ENCODE measurements around the gene OTOG.

The OTOG gene

GRCh38 chr11:17668166-17668565 lies 121.1 kb downstream of the OTOG start:
- no peak for DNase-seq

GRCh38 chr11:17672469-17672868 lies 125.4 kb downstream of the OTOG start:
- DNase-seq: no peak

GRCh38 chr11:17673951-17674350 lies 126.9 kb downstream of the OTOG start:
- no peak for DNase-seq

GRCh38 chr11:17682848-17683247 lies 135.8 kb downstream of the OTOG start:
- no peak for DNase-seq

- DNase-seq: no peak
Observed at GRCh38 chr11:17683377-17684161, 136.5 kb downstream of the OTOG start.

GRCh38 chr11:17684550-17684949 lies 137.5 kb downstream of the OTOG start:
- no peak for DNase-seq

- no peak for DNase-seq
Observed at GRCh38 chr11:17686231-17686980, 139.3 kb downstream of the OTOG start.

GRCh38 chr11:17687946-17688670 lies 141.0 kb downstream of the OTOG start:
- no peak for DNase-seq

- DNase-seq: no peak
Observed at GRCh38 chr11:17691550-17691949, 144.5 kb downstream of the OTOG start.

GRCh38 chr11:17691976-17692375 lies 144.9 kb downstream of the OTOG start:
- no peak for DNase-seq

GRCh38 chr11:17692931-17693330 lies 145.9 kb downstream of the OTOG start:
- no peak for DNase-seq

- no peak for DNase-seq
Observed at GRCh38 chr11:17693531-17693930, 146.5 kb downstream of the OTOG start.

- no peak for DNase-seq
Observed at GRCh38 chr11:17694494-17695110, 147.5 kb downstream of the OTOG start.

GRCh38 chr11:17695454-17696441 lies 148.7 kb downstream of the OTOG start:
- DNase-seq: no peak

- no peak for DNase-seq
Observed at GRCh38 chr11:17696741-17697140, 149.7 kb downstream of the OTOG start.

Measured in NCI-H2029 (cell line).